ENCODE measurements around the gene SCN4B. TPM values are rescaled to one million over a fixed set of nuclear protein-coding genes. Genes with fewer than 3 reads are reported as not detected.
A peak's percentile ranks its signal among the peaks of the same experiment; 100 is the strongest.

SCN4B gene
- total RNA-seq, 1 donor from 2014 or later = not detected

DNA sequence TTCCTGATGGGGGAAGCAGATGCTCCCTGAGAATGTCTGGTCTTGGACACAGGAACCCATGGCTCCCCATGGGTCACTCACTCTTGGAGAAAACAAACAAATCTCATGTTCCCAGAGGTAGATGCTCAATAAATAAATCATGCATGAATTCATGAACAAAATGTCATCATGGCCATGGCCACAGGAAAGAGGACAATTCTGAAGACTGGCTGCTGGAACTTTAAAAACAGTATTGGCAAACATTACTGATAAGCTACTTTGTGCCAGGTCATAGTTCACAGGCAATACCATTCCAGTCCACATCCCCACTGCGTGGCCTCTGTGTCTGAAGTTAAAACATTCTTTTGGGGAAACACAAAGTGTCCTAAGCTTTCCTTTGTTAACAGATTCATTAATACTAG is 56.7 kb downstream of the SCN4B start:
- DNase-seq = no peak

DNA sequence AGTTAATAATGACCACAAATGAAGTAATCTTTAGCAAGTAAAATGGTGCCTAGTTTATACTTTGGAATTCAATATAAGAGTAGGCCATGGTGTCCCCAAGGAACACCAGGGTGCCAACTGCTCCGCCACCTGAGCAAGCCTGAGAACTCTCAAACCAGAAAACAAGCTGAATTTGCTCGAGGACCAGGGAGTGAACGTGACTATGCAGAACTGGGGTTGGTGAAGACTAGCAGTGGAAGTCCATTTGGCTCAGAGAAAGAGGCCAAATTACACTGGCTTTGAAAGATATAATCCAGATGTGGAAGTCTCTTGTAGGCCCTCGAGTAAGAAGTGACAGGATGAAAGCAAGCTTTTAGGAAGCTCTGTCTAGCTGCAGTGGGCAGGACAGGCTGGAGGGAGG is 57.1 kb downstream of the SCN4B start:
- no peak for DNase-seq

DNA sequence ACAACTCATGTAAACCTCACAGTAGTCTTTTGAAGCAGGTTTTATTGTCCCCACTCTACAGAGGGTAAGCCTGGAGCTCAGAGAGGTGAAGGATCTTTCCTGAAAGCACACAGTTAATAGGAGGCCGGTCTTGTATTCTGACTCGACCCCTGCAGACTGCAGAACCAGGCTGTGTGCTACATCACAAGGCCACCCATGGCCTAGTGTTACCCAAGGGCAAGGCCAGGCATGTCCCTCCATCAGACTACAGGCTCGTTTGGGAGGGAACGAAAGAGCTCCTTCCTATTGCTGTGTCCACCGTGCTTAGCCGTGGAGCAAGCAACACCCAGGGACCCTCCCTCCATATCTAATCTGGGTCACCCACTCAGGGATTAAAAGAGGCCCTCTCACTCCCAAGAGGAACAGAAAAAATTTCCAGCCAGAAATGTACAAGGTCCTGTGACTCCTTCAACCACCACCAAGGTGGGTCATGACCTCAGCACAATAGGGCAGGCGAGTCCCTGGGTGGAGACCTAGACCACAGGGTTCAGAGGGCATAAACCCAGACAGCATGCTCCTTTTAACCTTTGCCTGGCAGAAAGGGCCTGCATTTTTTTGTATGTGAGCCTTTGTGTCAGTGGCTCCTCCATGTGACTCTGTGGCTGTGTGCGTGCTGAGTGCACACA is 59.6 kb downstream of the SCN4B start:
- no peak for DNase-seq

DNA sequence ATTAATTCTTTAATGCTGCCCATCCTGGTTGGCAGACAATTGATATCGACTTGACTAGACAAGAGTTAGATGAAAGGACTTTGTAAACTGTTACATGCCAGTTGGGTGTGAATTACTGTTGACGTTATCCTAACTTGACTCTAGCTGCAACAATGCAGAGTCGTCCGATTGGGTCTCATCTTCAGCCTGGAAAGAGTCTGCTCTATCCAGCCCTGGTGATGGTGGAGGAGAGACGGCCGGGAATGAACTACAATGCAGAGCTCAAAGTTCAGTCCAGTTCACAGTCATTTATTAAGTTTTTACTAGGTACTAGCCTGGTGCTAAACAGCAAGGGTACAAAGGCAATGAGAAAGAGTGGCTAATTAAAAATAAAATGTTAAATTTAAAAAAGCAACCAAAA is 60.9 kb downstream of the SCN4B start:
- DNase-seq = no peak

DNA sequence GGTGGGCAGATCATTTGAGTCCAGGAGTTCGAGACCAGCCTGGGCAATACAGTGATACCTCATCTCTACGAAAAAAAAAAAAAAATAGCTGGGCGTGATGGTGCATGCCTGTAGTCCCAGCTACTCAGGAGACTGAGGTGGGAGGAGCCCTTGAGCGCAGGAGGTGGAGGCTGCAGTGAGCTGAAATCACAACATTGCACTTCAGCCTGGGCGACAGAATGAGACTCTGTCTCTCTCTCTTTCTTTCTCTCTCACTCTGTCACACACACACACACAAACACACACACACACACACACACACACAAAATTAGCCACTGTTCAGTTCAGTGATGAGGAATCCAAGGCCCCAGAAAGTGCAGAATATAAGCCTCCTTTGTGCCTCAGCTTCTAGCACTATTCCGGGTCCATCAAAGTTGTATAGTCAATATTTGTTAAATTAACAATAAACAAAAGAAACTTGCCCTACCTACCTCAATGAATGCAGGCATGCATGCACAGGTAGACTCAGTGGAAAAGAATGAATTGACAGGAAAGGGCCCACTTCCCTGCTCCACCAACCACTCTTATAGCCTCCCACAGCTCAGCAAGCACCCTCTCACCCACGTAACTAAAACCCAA is 62.0 kb downstream of the SCN4B start:
- DNase-seq = no peak

DNA sequence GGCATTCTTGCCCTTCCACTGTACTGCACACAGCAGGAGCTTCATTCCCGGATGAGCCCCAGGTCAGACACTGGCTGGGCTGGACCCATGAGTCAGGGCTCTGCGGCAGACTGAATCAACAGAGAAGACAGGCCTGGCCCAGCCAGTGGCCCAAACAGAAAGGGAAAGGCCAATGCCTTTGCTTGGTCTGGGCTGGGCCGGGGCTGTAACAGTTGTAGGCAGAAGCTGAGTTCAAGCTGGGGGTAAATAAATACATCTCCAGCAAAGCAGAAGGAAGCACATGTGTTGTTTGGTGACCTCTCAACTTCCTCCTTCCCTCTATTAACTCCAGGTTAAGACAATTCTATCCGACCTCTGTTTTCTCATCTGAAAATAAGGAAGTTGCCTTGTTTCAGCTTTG is 64.1 kb downstream of the SCN4B start:
- DNase-seq = peak; percentile 28

DNA sequence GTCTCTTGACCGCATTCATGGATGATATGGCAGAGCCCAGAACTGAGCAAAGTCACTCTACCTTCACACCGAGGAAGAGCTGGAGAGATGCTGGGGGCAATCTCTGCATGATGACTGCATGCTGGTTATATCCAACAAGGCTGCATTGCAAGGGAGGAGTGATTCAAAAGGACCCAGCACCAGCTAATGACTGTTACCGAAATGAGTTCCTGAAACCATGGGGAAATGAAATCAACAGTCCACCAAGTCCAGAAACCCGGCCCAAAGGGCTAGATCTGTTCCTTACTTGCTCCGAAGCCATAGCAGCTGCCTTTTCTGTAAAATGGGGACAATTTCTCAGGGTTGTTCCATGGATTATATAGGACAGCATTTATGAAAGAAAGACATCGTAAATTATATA is 64.7 kb downstream of the SCN4B start:
- DNase-seq = no peak

DNA sequence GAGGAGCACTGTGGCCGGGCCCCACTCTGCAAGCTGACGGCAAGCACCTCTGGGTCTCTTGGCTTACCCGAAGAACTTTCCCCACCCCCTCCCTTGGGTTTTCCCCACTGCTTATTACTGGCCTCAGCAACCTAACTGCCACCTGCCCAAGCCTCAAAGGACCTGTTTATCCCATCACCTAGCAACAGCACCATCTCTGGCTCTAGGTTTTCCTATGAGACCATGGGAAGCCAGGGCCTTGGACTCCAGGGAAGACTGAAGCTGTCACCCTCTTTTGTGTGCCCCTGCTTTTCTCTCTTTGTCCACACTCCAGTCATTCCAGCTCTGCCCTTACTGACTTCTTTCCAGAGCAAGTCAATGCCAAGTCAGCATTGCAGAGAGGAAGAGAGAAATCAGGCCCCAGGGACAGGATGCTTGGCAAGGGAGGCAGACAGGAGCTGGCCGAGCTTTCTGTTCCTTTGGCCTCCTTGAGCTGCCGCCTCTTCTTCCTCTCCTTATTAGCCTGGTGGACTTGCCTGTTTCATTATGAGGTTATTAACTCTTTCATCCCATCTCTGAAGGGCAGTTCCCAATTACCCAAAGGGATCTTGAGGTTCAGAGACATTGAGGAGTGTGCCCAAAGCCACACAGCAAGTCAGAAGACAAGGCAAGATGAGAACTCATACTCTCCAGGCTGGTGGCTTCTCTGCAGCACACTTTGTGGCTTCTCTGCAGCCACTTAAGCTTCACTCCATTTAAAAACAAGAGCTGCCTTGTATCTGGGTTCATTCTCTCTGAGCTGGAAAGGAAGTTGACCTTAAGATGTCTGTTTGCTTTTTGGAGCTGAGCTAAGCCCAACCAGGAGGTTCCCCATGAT is 65.5 kb downstream of the SCN4B start, which contains the start of gene SMIM35:
SMIM35 (minus strand) TSS at position 51 of the 856 bp plus-strand sequence. CDS start 206 bp downstream, outside the sequence.
- no peak for DNase-seq

DNA sequence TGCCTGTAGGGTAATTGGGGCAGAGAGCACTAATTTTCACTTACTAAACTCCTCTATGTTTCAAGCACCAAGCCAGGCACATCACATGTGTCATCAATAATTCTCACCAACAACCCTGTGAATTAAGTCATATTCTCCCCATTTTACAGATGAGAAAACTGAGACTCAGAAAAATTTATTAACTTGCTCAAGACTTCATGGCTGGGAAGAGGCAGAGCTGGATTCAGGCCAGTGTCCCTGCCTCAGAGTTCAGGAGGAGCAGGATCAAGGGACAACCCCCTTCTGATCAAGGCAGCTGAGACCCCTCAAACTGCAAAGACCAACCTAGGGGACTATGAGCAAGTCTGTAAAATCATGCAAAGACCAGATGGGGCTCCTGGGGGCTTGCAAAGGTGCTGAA is 68.0 kb downstream of the SCN4B start:
- DNase-seq = no peak

DNA sequence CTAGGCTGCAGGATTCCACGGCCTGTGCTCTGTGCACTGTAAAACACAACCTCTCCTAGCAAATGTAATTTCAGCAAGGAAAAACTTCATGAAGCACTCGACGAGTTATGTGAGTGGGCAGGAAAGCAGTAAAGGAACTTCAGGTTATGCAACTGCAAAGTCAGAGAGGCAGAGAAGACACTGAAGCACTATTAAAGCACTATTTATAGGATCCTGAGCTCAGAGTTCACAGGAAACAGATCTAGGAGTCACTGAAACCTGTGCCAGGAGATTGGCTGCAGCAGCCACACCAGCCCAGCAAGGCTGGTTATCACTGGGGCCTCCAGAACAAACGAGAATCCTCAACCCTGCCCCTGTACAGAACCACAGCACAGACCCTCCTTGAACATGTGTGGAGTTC is 68.4 kb downstream of the SCN4B start:
- DNase-seq = peak; percentile 30

Other genes with a start within 250 kb of the SCN4B start
- gene TMPRSS13, start 223.4 kb downstream of the SCN4B start, total RNA-seq = not detected in 2 replicates
- gene IL10RA, start 166.4 kb downstream of the SCN4B start, total RNA-seq = 0.09 TPM in 1 of 2 replicates, not detected in the other
- not detected in 2 replicates for gene TMPRSS4, start 75.7 kb downstream of the SCN4B start, total RNA-seq
- gene SMIM35, start 65.9 kb downstream of the SCN4B start, total RNA-seq = not detected in 2 replicates
- gene SCN2B, start 23.8 kb upstream of the SCN4B start, total RNA-seq = under 0.01 TPM in 1 of 2 replicates, not detected in the other
- gene JAML, start 72.2 kb upstream of the SCN4B start, total RNA-seq = under 0.01 TPM in 1 of 2 replicates, not detected in the other
- gene MPZL3, start 99.5 kb upstream of the SCN4B start, total RNA-seq = 7.3 and 8.7 TPM in 2 replicates
- 73.5 and 98.5 TPM in 2 replicates for gene MPZL2, start 111.5 kb upstream of the SCN4B start, total RNA-seq
- gene CD3E, start 151.9 kb upstream of the SCN4B start, total RNA-seq = not detected in 2 replicates
- gene CD3D, start 189.9 kb upstream of the SCN4B start, total RNA-seq = not detected in 2 replicates
- gene CD3G, start 191.5 kb upstream of the SCN4B start, total RNA-seq = not detected in 2 replicates
- gene UBE4A, start 206.8 kb upstream of the SCN4B start, total RNA-seq = 32.5 and 43.3 TPM in 2 replicates
- 46.4 and 58.9 TPM in 2 replicates for gene ATP5MG, start 248.8 kb upstream of the SCN4B start, total RNA-seq

Measured in dermis blood vessel endothelial cell (primary cell).